ENCODE results near the gene AFF3.

Gene AFF3

GRCh38 chr2:99854236-99854852 is 288.0 kb downstream of the AFF3 start:
- no peak for DNase-seq (ENCODE audit: low read depth)

GRCh38 chr2:99852956-99853355 is 289.4 kb downstream of the AFF3 start:
- no peak for DNase-seq (ENCODE audit: low read depth)

- no peak for DNase-seq (ENCODE audit: low read depth)
Measured at GRCh38 chr2:99852376-99852934, 289.9 kb downstream of the AFF3 start.

- no peak for DNase-seq (ENCODE audit: low read depth)
Measured at GRCh38 chr2:99851811-99852210, 290.6 kb downstream of the AFF3 start.

GRCh38 chr2:99851089-99851488 is 291.3 kb downstream of the AFF3 start:
- DNase-seq (ENCODE audit: low read depth): no peak

- DNase-seq (ENCODE audit: low read depth): no peak
Measured at GRCh38 chr2:99850084-99850710, 292.2 kb downstream of the AFF3 start.

- no peak for DNase-seq (ENCODE audit: low read depth)
Measured at GRCh38 chr2:99846462-99847107, 295.8 kb downstream of the AFF3 start.

GRCh38 chr2:99845296-99845695 is 297.1 kb downstream of the AFF3 start:
- DNase-seq (ENCODE audit: low read depth): no peak

- DNase-seq (ENCODE audit: low read depth): no peak
Measured at GRCh38 chr2:99842451-99842850, 299.9 kb downstream of the AFF3 start.

GRCh38 chr2:99841749-99842148 is 300.6 kb downstream of the AFF3 start:
- DNase-seq (ENCODE audit: low read depth): no peak

- DNase-seq (ENCODE audit: low read depth): no peak
Measured at GRCh38 chr2:99840831-99841230, 301.6 kb downstream of the AFF3 start.

GRCh38 chr2:99836690-99837605 is 305.4 kb downstream of the AFF3 start:
- DNase-seq (ENCODE audit: low read depth): no peak

- DNase-seq (ENCODE audit: low read depth): no peak
Measured at GRCh38 chr2:99834426-99834825, 308.0 kb downstream of the AFF3 start.

- no peak for DNase-seq (ENCODE audit: low read depth)
Measured at GRCh38 chr2:99833586-99834201, 308.7 kb downstream of the AFF3 start.

GRCh38 chr2:99832926-99833325 is 309.5 kb downstream of the AFF3 start:
- no peak for DNase-seq (ENCODE audit: low read depth)

- DNase-seq (ENCODE audit: low read depth): no peak
Measured at GRCh38 chr2:99831772-99832171, 310.6 kb downstream of the AFF3 start.

GRCh38 chr2:99827296-99827999 is 314.9 kb downstream of the AFF3 start:
- DNase-seq (ENCODE audit: low read depth): no peak

GRCh38 chr2:99825630-99826029 is 316.8 kb downstream of the AFF3 start:
- no peak for DNase-seq (ENCODE audit: low read depth)

- DNase-seq (ENCODE audit: low read depth): no peak
Measured at GRCh38 chr2:99824758-99825157, 317.6 kb downstream of the AFF3 start.

- no peak for DNase-seq (ENCODE audit: low read depth)
Measured at GRCh38 chr2:99822474-99823207, 319.7 kb downstream of the AFF3 start.

Data from activated T-cell treated with anti-CD3 and anti-CD28 coated beads for 24 hours (primary cell).